Measurements from ENCODE around the gene DDX51. TPM values are rescaled to one million over a fixed set of nuclear protein-coding genes. Genes with fewer than 3 reads are reported as not detected.

Gene DDX51
- total RNA-seq, 1 experiment from 2014 or later = 38.1 TPM

GRCh38 chr12:132154941-132155770, 11.0 kb upstream of the DDX51 start:
- Histone ChIP-seq H3K79me2 (ENCODE audit: insufficient read depth, low read length) (no peaks in the 10 kb centered on the region), H3K9me2 (ENCODE audit: insufficient read depth) (no peaks in the 10 kb centered on the region), H3K27me3 (ENCODE audit: insufficient read depth, low read length) (no peaks in the 10 kb centered on the region), H3K9me3 (ENCODE audit: control insufficient read depth in 1 of 2, insufficient read depth in 1 of 2, low read depth in 1 of 2, low read length in 2 of 2) (peaks cover 0 to 16% of the 10 kb centered on the region in 2 experiments; a peak in 1 of 4 replicates), H4K20me1 (ENCODE audit: insufficient read depth) (no peaks in the 10 kb centered on the region), H3K4me2 (ENCODE audit: low read length) (no peak overlapping the region), H3K36me3 (ENCODE audit: control insufficient read depth in 1 of 2, insufficient read depth in 2 of 2, low read length in 2 of 2) (peaks cover 0 to 26% of the 10 kb centered on the region in 2 experiments; a peak in 2 of 4 replicates), H3K27ac (ENCODE audit: low read depth, low read length) (no peak overlapping the region), H3K4me1 (ENCODE audit: control insufficient read depth in 1 of 2, insufficient read depth in 2 of 2, low read length in 2 of 2) (peaks cover 0 to 7% of the 10 kb centered on the region in 2 experiments; a peak in 1 of 4 replicates), H3K4me3 (replicated peaks in 1 of 2; ENCODE audit: low read depth in 1 of 2, low read length in 2 of 2) (no peak overlapping the region), H2AFZ (ENCODE audit: low read depth, low read length, poor library complexity, severe bottlenecking) (no peak overlapping the region), H3K9ac (ENCODE audit: low read length) (no peak overlapping the region)
- ChIA-PET RAD21 (ENCODE audit: low non-redundant PET in 1 of 2, low total read pairs in 2 of 2, uncharacterized antibody in 2 of 2, unreplicated experiment in 2 of 2) (no interaction called here), CTCF (interaction anchor here (1.0 kb wide), 1 partner anchor 259 kb away, joined by 4 read pairs; no protein-coding TSS in a partner anchor), POLR2A (no interaction called here)
- ATAC-seq = no peak
- no TSS peak for BruUV-seq (replicated peaks)
- no peak for DNase-seq (ENCODE audit: low read depth, low spot score)
- intact Hi-C loops (cut with micrococcal nuclease) = loop anchor here (1.0 to 5.0 kb wide), 4 partner anchors 64 to 462 kb away; partner anchors contain the start of gene P2RX2
- no peak for TF ChIP-seq SIN3A (IDR thresholded peaks at IDR 0.05; ENCODE audit: low read depth)
- no peak for TF ChIP-seq CBX3 (IDR thresholded peaks at IDR 0.05; ENCODE audit: low read depth)
- no peak for TF ChIP-seq SRF (IDR thresholded peaks at IDR 0.05; ENCODE audit: low read depth)
- TF ChIP-seq FOSL1 (IDR thresholded peaks at IDR 0.05; ENCODE audit: low read depth) = no peak
- TF ChIP-seq, protein P1, sequence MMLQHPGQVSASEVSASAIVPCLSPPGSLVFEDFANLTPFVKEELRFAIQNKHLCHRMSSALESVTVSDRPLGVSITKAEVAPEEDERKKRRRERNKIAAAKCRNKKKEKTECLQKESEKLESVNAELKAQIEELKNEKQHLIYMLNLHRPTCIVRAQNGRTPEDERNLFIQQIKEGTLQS (IDR thresholded peaks at IDR 0.05) = no peak
- TF ChIP-seq EGR1 (IDR thresholded peaks at IDR 0.05; ENCODE audit: low read depth) = no peak
- no peak for TF ChIP-seq EZH2phosphoT487 (IDR thresholded peaks at IDR 0.05; ENCODE audit: borderline replicate concordance)
- TF ChIP-seq, protein P2, sequence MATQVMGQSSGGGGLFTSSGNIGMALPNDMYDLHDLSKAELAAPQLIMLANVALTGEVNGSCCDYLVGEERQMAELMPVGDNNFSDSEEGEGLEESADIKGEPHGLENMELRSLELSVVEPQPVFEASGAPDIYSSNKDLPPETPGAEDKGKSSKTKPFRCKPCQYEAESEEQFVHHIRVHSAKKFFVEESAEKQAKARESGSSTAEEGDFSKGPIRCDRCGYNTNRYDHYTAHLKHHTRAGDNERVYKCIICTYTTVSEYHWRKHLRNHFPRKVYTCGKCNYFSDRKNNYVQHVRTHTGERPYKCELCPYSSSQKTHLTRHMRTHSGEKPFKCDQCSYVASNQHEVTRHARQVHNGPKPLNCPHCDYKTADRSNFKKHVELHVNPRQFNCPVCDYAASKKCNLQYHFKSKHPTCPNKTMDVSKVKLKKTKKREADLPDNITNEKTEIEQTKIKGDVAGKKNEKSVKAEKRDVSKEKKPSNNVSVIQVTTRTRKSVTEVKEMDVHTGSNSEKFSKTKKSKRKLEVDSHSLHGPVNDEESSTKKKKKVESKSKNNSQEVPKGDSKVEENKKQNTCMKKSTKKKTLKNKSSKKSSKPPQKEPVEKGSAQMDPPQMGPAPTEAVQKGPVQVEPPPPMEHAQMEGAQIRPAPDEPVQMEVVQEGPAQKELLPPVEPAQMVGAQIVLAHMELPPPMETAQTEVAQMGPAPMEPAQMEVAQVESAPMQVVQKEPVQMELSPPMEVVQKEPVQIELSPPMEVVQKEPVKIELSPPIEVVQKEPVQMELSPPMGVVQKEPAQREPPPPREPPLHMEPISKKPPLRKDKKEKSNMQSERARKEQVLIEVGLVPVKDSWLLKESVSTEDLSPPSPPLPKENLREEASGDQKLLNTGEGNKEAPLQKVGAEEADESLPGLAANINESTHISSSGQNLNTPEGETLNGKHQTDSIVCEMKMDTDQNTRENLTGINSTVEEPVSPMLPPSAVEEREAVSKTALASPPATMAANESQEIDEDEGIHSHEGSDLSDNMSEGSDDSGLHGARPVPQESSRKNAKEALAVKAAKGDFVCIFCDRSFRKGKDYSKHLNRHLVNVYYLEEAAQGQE (IDR thresholded peaks at IDR 0.05; ENCODE audit: low read depth) = no peak
- no peak for TF ChIP-seq ELF1 (IDR thresholded peaks at IDR 0.05; ENCODE audit: borderline replicate concordance, low read depth)

Data from HCT116 (cell line).